ENCODE data around the gene UGT1A3. TPM values are rescaled to one million over a fixed set of nuclear protein-coding genes. Genes with fewer than 3 reads are reported as not detected.
"Not testable (repeated sequence)": the region's sequence is repeated elsewhere in the genome, so short reads cannot be mapped to it uniquely, and the experiment has no call there.

UGT1A3 gene
- total and polyA plus RNA-seq, 8 donors = not detected

GRCh38 chr2:233740870-233741269 is 12.0 kb downstream of the UGT1A3 start:
- DNase-seq (no peak), ATAC-seq (no peak), FAIRE-seq (no peak)
- WGBS, 2 donors = 69 to 74% methylated on average over 2 of the region's 2 CpGs
- Histone ChIP-seq H3K4me1 (no peaks in the 10 kb centered on the region), H3K4me3 (no peak overlapping the region), H3K36me3 (no peaks in the 10 kb centered on the region), H3K9me3 (no peaks in the 10 kb centered on the region), H3K27ac (no peak overlapping the region), H3K27me3 (no peaks in the 10 kb centered on the region)
- intact Hi-C loops (cut with DNase I) = no loop called here
- TF ChIP-seq CTCF (IDR thresholded peaks at IDR 0.05) = no peak

- WGBS, 2 donors = 89 to 91% methylated on average over 44 to 46 of the region's 46 CpGs
- Histone ChIP-seq H3K36me3 (no peaks in the 10 kb centered on the region), H3K4me3 (no peak overlapping the region), H3K9me3 (no peaks in the 10 kb centered on the region), H3K27ac (no peak overlapping the region), H3K27me3 (no peaks in the 10 kb centered on the region), H3K4me1 (no peaks in the 10 kb centered on the region)
- DNase-seq (no peak), FAIRE-seq (no peak), ATAC-seq (no peak)
- TF ChIP-seq CTCF (IDR thresholded peaks at IDR 0.05) = no peak
- intact Hi-C loops (cut with DNase I) = no loop called here
Measured at GRCh38 chr2:233743464-233744259, 14.8 kb downstream of the UGT1A3 start.

- Histone ChIP-seq H3K9me3 (no peaks in the 10 kb centered on the region), H3K4me1 (no peaks in the 10 kb centered on the region), H3K27me3 (no peaks in the 10 kb centered on the region), H3K36me3 (no peaks in the 10 kb centered on the region), H3K27ac (no peak overlapping the region), H3K4me3 (no peak overlapping the region)
- no peak for ATAC-seq
- no peak for FAIRE-seq
- 57 to 62% methylated on average over 5 of the region's 5 CpGs for WGBS, 2 donors
- no peak for TF ChIP-seq CTCF (IDR thresholded peaks at IDR 0.05)
- intact Hi-C loops (cut with DNase I) = no loop called here
- DNase-seq = no peak
Measured at GRCh38 chr2:233745073-233745755, 16.4 kb downstream of the UGT1A3 start.

- FAIRE-seq; intact Hi-C loops (cut with DNase I); H3K27me3 ChIP-seq; H3K4me1 ChIP-seq; H3K27ac ChIP-seq; H3K36me3 ChIP-seq; DNase-seq; H3K4me3 ChIP-seq; ATAC-seq; H3K9me3 ChIP-seq: not testable (repeated sequence)
- 52 to 57% methylated on average over 2 of the region's 2 CpGs for WGBS, 2 donors
Measured at GRCh38 chr2:233745838-233746237, 17.0 kb downstream of the UGT1A3 start.

GRCh38 chr2:233746475-233747282 is 17.8 kb downstream of the UGT1A3 start:
- Histone ChIP-seq H3K4me1 (no peaks in the 10 kb centered on the region), H3K4me3 (no peak overlapping the region), H3K27me3 (no peaks in the 10 kb centered on the region), H3K36me3 (no peaks in the 10 kb centered on the region), H3K9me3 (no peaks in the 10 kb centered on the region), H3K27ac (no peak overlapping the region)
- DNase-seq (no peak), FAIRE-seq (no peak), ATAC-seq (peak in 3 of 4 donors; percentile 38 to 79 (median 63))
- TF ChIP-seq CTCF (IDR thresholded peaks at IDR 0.05) = no peak
- intact Hi-C loops (cut with DNase I) = no loop called here
- WGBS, 2 donors = 50 to 56% methylated on average over 10 of the region's 10 CpGs

All from pancreas (tissue), 10 donors.